GM23338 (cell line): Measurements from ENCODE around the gene ANKRD55. TPM values are rescaled to one million over a fixed set of nuclear protein-coding genes. Genes with fewer than 3 reads are reported as not detected.

Experiments used
- ATAC-seq: fragments of 200-7000 bp; cut with Tn5 transposase; 3 replicates; pipeline ENCODE4 v1.9.1; 2020
- DNase-seq: peaks from one replicate; pipeline ENCODE4 v3.0.0-alpha.2; 2015; ENCODE audit warnings: low spot score
- H2AFZ ChIP-seq: fragments of 200-600 bp; sonication (generic); 2 replicates; pipeline ENCODE4 v1.8.0; 2016; ENCODE audit warnings: antibody characterized with exemption, mild to moderate bottlenecking, moderate library complexity
- H3F3A ChIP-seq: fragments of 200-600 bp; sonication (generic); replicated peaks from 2 replicates; pipeline ENCODE4 v1.8.0; 2017; ENCODE audit warnings: antibody characterized with exemption, mixed run types, low read depth
- H3K27ac ChIP-seq: fragments of 200-600 bp; sonication (generic); 2 replicates; pipeline ENCODE4 v1.6.1; 2016; ENCODE audit warnings: low read depth
- H3K27me3 ChIP-seq: fragments of 200-600 bp; sonication (generic); 2 replicates; pipeline ENCODE4 v1.8.0; 2016; ENCODE audit warnings: mild to moderate bottlenecking, mixed run types, moderate library complexity; ENCODE audit not compliant: insufficient read depth
- H3K36me3 ChIP-seq: fragments of 200-600 bp; sonication (generic); 2 replicates; pipeline ENCODE4 v1.8.0; 2016; ENCODE audit warnings: mild to moderate bottlenecking; ENCODE audit not compliant: insufficient read depth
- H3K4me1 ChIP-seq: fragments of 200-600 bp; sonication (generic); 2 replicates; pipeline ENCODE4 v1.8.0; 2016; ENCODE audit warnings: mild to moderate bottlenecking, moderate library complexity; ENCODE audit not compliant: insufficient read depth
- H3K4me2 ChIP-seq: fragments of 200-600 bp; sonication (generic); 2 replicates; pipeline ENCODE4 v1.7.1; 2017; ENCODE audit warnings: mixed run types
- H3K4me3 ChIP-seq: fragments of 200-600 bp; sonication (generic); 2 replicates; pipeline ENCODE4 v1.6.1; 2016; ENCODE audit warnings: mixed run types
- H3K79me2 ChIP-seq: fragments of 200-600 bp; sonication (generic); replicated peaks from 2 replicates; pipeline ENCODE4 v1.8.0; 2017; ENCODE audit warnings: mild to moderate bottlenecking; ENCODE audit not compliant: insufficient read depth
- H3K9me2 ChIP-seq: fragments of 200-600 bp; sonication (generic); 2 replicates; pipeline ENCODE4 v1.8.0; 2017; ENCODE audit not compliant: insufficient read depth
- H4K20me1 ChIP-seq: fragments of 200-600 bp; sonication (generic); replicated peaks from 2 replicates; pipeline ENCODE4 v1.8.0; 2017; ENCODE audit warnings: mild to moderate bottlenecking; ENCODE audit not compliant: insufficient read depth
- H3K27ac Mint-ChIP-seq: 2 replicates; pipeline ENCODE4 v1.8.0; 2020; ENCODE audit warnings: inconsistent platforms, mild to moderate bottlenecking, moderate library complexity, mixed read lengths
- H3K27me3 Mint-ChIP-seq: 3 replicates; pipeline ENCODE4 v1.8.0; 2022; ENCODE audit warnings: low read depth, mild to moderate bottlenecking, moderate library complexity, mixed read lengths, inconsistent platforms; ENCODE audit not compliant: insufficient read depth, poor library complexity
- H3K36me3 Mint-ChIP-seq: 3 replicates; pipeline ENCODE4 v1.8.0; 2021; ENCODE audit warnings: low read depth, mild to moderate bottlenecking, inconsistent platforms, moderate library complexity, mixed read lengths
- H3K4me1 Mint-ChIP-seq: 3 replicates; pipeline ENCODE4 v1.8.0; 2020; ENCODE audit warnings: mild to moderate bottlenecking, inconsistent platforms, mixed read lengths
- H3K4me3 Mint-ChIP-seq: 3 replicates; pipeline ENCODE4 v1.8.0; 2021; ENCODE audit warnings: moderate library complexity, mild to moderate bottlenecking, inconsistent platforms, mixed read lengths
- H3K9me3 Mint-ChIP-seq: 3 replicates; pipeline ENCODE4 v1.8.0; 2020; ENCODE audit warnings: moderate library complexity, mild to moderate bottlenecking, inconsistent platforms, mixed read lengths
- CREB1 ChIP-seq: fragments of 250-450 bp; sonication (Bioruptor Pico); IDR thresholded peaks from 2 replicates; pipeline ENCODE4 v1.5.0; 2020; ENCODE audit warnings: low read depth, mild to moderate bottlenecking, moderate library complexity
- EZH2 ChIP-seq: fragments of 200-600 bp; sonication (generic); IDR thresholded peaks from one replicate; pipeline ENCODE4 v1.8.0; 2017; ENCODE audit warnings: antibody characterized with exemption, mild to moderate bottlenecking, low read depth; ENCODE audit not compliant: unreplicated experiment
- EZH2phosphoT487 ChIP-seq: fragments of 200-600 bp; sonication (generic); IDR thresholded peaks from one replicate; pipeline ENCODE4 v1.8.1; 2018; ENCODE audit warnings: antibody characterized with exemption; ENCODE audit not compliant: unreplicated experiment
- JUNB ChIP-seq: IDR thresholded peaks from one replicate; pipeline ENCODE4 v1.6.1; 2016; ENCODE audit warnings: antibody characterized with exemption; ENCODE audit not compliant: unreplicated experiment
- NANOG ChIP-seq: IDR thresholded peaks from 2 replicates; pipeline ENCODE4 v1.6.1; 2016; ENCODE audit warnings: antibody characterized with exemption, borderline replicate concordance
- ZNF114 ChIP-seq: fragments of 250-450 bp; sonication (Bioruptor Pico); IDR thresholded peaks from 2 replicates; pipeline ENCODE4 v1.5.0; 2020; ENCODE audit warnings: mild to moderate bottlenecking, moderate library complexity
- ZNF331 ChIP-seq: fragments of 250-450 bp; sonication (Bioruptor Pico); IDR thresholded peaks from 2 replicates; pipeline ENCODE4 v1.5.0; 2020; ENCODE audit warnings: low read depth, mild to moderate bottlenecking, moderate library complexity
- polyA plus RNA-seq: library from polyadenylated mRNA; unstranded; fragments of >200 nt; fragmentation: Nextera tagmentation; extraction: Ambion mirVana; gene quantifications from 2 replicates; pipeline ENCODE4 v1.2.1, GENCODE V29; 2016
- total RNA-seq: library from RNA; depleted of rRNA; stranded (reverse); fragments of >200 nt; shearing (Covaris generic); gene quantifications from 2 replicates; pipeline ENCODE4 v1.2.3, GENCODE V29; 2014
- TF ChIP-seq, protein P1 (sequence below): fragments of 250-450 bp; sonication (Bioruptor Pico); IDR thresholded peaks from 2 replicates; pipeline ENCODE4 v1.5.0; 2020; ENCODE audit warnings: mild to moderate bottlenecking, moderate library complexity
- TF ChIP-seq, protein P2 (sequence below): IDR thresholded peaks from 2 replicates; pipeline ENCODE4 v1.6.1; 2016; ENCODE audit warnings: antibody characterized with exemption

Gene ANKRD55
- total and polyA plus RNA-seq, 2 experiments from 2014 or later = not detected

DNA sequence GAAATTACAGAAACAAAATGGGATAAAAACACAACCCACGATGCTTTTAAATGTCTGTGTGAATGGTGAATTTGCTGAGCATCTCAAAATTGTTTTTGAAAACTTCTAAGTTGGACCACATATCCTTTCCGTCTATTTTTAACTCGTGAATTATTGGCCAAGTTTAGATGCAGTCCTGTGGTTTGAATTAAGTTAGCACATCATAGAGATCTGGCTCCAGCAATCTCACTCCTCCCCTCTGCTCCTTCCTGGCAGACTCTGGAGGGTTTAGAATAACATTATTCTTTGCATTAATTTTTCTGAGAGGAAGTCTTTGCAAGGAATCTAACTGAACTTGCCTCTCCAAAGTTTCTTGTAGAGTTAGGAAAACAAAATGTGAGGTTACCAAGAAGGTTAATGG is 14.5 kb upstream of the ANKRD55 start (continued):
- TF ChIP-seq, protein P1, sequence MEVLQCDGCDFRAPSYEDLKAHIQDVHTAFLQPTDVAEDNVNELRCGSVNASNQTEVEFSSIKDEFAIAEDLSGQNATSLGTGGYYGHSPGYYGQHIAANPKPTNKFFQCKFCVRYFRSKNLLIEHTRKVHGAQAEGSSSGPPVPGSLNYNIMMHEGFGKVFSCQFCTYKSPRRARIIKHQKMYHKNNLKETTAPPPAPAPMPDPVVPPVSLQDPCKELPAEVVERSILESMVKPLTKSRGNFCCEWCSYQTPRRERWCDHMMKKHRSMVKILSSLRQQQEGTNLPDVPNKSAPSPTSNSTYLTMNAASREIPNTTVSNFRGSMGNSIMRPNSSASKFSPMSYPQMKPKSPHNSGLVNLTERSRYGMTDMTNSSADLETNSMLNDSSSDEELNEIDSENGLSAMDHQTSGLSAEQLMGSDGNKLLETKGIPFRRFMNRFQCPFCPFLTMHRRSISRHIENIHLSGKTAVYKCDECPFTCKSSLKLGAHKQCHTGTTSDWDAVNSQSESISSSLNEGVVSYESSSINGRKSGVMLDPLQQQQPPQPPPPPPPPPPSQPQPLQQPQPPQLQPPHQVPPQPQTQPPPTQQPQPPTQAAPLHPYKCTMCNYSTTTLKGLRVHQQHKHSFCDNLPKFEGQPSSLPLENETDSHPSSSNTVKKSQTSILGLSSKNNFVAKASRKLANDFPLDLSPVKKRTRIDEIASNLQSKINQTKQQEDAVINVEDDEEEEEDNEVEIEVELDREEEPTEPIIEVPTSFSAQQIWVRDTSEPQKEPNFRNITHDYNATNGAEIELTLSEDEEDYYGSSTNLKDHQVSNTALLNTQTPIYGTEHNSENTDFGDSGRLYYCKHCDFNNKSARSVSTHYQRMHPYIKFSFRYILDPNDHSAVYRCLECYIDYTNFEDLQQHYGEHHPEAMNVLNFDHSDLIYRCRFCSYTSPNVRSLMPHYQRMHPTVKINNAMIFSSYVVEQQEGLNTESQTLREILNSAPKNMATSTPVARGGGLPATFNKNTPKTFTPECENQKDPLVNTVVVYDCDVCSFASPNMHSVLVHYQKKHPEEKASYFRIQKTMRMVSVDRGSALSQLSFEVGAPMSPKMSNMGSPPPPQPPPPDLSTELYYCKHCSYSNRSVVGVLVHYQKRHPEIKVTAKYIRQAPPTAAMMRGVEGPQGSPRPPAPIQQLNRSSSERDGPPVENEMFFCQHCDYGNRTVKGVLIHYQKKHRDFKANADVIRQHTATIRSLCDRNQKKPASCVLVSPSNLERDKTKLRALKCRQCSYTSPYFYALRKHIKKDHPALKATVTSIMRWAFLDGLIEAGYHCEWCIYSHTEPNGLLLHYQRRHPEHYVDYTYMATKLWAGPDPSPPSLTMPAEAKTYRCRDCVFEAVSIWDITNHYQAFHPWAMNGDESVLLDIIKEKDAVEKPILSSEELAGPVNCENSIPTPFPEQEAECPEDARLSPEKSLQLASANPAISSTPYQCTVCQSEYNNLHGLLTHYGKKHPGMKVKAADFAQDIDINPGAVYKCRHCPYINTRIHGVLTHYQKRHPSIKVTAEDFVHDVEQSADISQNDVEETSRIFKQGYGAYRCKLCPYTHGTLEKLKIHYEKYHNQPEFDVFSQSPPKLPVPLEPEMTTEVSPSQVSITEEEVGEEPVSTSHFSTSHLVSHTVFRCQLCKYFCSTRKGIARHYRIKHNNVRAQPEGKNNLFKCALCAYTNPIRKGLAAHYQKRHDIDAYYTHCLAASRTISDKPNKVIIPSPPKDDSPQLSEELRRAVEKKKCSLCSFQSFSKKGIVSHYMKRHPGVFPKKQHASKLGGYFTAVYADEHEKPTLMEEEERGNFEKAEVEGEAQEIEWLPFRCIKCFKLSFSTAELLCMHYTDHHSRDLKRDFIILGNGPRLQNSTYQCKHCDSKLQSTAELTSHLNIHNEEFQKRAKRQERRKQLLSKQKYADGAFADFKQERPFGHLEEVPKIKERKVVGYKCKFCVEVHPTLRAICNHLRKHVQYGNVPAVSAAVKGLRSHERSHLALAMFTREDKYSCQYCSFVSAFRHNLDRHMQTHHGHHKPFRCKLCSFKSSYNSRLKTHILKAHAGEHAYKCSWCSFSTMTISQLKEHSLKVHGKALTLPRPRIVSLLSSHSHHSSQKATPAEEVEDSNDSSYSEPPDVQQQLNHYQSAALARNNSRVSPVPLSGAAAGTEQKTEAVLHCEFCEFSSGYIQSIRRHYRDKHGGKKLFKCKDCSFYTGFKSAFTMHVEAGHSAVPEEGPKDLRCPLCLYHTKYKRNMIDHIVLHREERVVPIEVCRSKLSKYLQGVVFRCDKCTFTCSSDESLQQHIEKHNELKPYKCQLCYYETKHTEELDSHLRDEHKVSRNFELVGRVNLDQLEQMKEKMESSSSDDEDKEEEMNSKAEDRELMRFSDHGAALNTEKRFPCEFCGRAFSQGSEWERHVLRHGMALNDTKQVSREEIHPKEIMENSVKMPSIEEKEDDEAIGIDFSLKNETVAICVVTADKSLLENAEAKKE = no peak
- no peak for TF ChIP-seq ZNF331
- TF ChIP-seq JUNB = no peak
- no peak for TF ChIP-seq CREB1 (CRISPR knock-in tag)
- TF ChIP-seq EZH2 = no peak
- TF ChIP-seq NANOG = no peak
- no peak for TF ChIP-seq ZNF114 (CRISPR knock-in tag)
- TF ChIP-seq, protein P2, sequence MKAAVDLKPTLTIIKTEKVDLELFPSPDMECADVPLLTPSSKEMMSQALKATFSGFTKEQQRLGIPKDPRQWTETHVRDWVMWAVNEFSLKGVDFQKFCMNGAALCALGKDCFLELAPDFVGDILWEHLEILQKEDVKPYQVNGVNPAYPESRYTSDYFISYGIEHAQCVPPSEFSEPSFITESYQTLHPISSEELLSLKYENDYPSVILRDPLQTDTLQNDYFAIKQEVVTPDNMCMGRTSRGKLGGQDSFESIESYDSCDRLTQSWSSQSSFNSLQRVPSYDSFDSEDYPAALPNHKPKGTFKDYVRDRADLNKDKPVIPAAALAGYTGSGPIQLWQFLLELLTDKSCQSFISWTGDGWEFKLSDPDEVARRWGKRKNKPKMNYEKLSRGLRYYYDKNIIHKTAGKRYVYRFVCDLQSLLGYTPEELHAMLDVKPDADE = no peak
- no peak for TF ChIP-seq EZH2phosphoT487

DNA sequence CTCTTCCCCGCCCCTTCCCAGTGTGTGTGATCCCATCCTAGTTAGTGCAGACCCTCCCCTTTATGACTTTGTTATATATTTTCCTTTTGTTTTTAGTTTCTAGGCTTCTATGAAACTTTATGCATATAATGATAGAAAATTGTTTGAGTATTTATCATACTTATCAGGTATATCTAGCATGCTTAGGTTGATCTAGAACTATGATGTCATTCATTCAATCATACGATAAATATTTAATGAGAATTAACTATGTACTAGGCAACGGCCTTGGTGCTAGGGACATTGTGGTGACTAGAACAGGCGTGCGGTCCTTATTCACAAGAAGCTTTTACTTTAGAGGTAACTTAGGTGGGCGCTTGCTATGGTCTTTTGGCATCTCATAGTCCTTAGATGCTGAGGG is 13.6 kb upstream of the ANKRD55 start:
- Histone ChIP-seq H3K36me3 (no peaks in the 10 kb centered on the region), H3K4me3 (no peak overlapping the region), H4K20me1 (no peaks in the 10 kb centered on the region), H3K9me2 (peaks cover 10% of the 10 kb centered on the region), H3K27ac (no peak overlapping the region), H3K79me2 (no peaks in the 10 kb centered on the region), H3K4me1 (no peaks in the 10 kb centered on the region), H3K27me3 (no peaks in the 10 kb centered on the region), H3F3A (no peaks in the 10 kb centered on the region), H2AFZ (no peak overlapping the region), H3K4me2 (no peak overlapping the region)
- H3K4me1 Mint-ChIP-seq = no peaks in the 10 kb centered on the region
- peaks cover 4% of the 10 kb centered on the region; the same call in 1 of the 3 replicates for H3K36me3 Mint-ChIP-seq
- no peak for DNase-seq
- no peak overlapping the region for H3K27ac Mint-ChIP-seq
- peaks cover 26% of the 10 kb centered on the region for H3K9me3 Mint-ChIP-seq
- no peak overlapping the region for H3K4me3 Mint-ChIP-seq
- H3K27me3 Mint-ChIP-seq = no peaks in the 10 kb centered on the region
- no peak for ATAC-seq
- TF ChIP-seq NANOG (no peak), ZNF114 (CRISPR knock-in tag) (no peak), ZNF331 (no peak), JUNB (no peak), EZH2phosphoT487 (no peak)
- TF ChIP-seq, protein P2 = no peak
